Right atrium auricular region (tissue), 2 donors: ENCODE data around the gene DNAH7. TPM values are rescaled to one million over a fixed set of nuclear protein-coding genes. Genes with fewer than 3 reads are reported as not detected.

Experiments used
- DNase-seq: peaks from one replicate; pipeline ENCODE4 v3.0.0-alpha.2; 2019; ENCODE audit warnings: low spot score
- H3K27ac ChIP-seq, 2 donors: fragments of 200-600 bp; sonication (generic); 1 replicate in 1 of 2; 2 replicates in 1 of 2; pipeline ENCODE4 v1.5.1; 2016 to 2019
- H3K27me3 ChIP-seq, 2 donors: fragments of 200-600 bp; sonication (generic); one replicate each; pipeline versions ENCODE4 v1.5.1 to v1.6.0; 2017 to 2019
- H3K36me3 ChIP-seq: fragments of 200-600 bp; sonication (generic); one replicate; pipeline ENCODE4 v1.5.1; 2016
- H3K4me1 ChIP-seq, 2 donors: fragments of 200-600 bp; sonication (generic); one replicate each; pipeline versions ENCODE4 v1.5.1 to v1.6.0; 2017 to 2019
- H3K4me3 ChIP-seq, 2 donors: fragments of 200-600 bp; sonication (generic); 1 replicate in 1 of 2; 2 replicates in 1 of 2; pipeline ENCODE4 v1.5.1; 2017 to 2019; ENCODE audit warnings: mild to moderate bottlenecking in 1 of 2, moderate library complexity in 1 of 2
- H3K9me3 ChIP-seq, 2 donors: fragments of 200-600 bp; sonication (generic); one replicate each; pipeline ENCODE4 v1.5.1; 2019
- CTCF ChIP-seq, 2 donors: fragments of 200-600 bp; sonication (generic); IDR thresholded peaks; one replicate each; pipeline ENCODE4 v1.5.1; 2019; ENCODE audit warnings: antibody characterized with exemption in 2 of 2
- total RNA-seq, 2 donors: library from RNA; depleted of rRNA; stranded (reverse); fragments of >200 nt; gene quantifications; one replicate each; pipeline ENCODE4 v1.1.0, GENCODE V29; 2016

DNAH7 gene
- total RNA-seq, 2 donors from 2014 or later: 0.16 to 0.52 TPM

- no peak for DNase-seq
- TF ChIP-seq CTCF (IDR thresholded peaks at IDR 0.05): no peak
- H3K4me3 ChIP-seq: no peak overlapping the region
- H3K36me3 ChIP-seq: no peaks in the 10 kb centered on the region
- no peaks in the 10 kb centered on the region for H3K27me3 ChIP-seq
- no peak overlapping the region for H3K27ac ChIP-seq
- no peaks in the 10 kb centered on the region for H3K9me3 ChIP-seq
- H3K4me1 ChIP-seq: no peaks in the 10 kb centered on the region
These were observed 263.2 kb downstream of the DNAH7 start for GRCh38 chr2:195805283-195805976.

- H3K27me3 ChIP-seq: no peaks in the 10 kb centered on the region
- TF ChIP-seq CTCF (IDR thresholded peaks at IDR 0.05): no peak
- H3K4me3 ChIP-seq: no peak overlapping the region
- no peaks in the 10 kb centered on the region for H3K4me1 ChIP-seq
- H3K9me3 ChIP-seq: peaks cover 0 to 3% of the 10 kb centered on the region in 2 donors
- H3K27ac ChIP-seq: no peak overlapping the region
- no peak for DNase-seq
- H3K36me3 ChIP-seq: no peaks in the 10 kb centered on the region
These were observed 272.8 kb downstream of the DNAH7 start for GRCh38 chr2:195795879-195796278.

- no peaks in the 10 kb centered on the region for H3K36me3 ChIP-seq
- TF ChIP-seq CTCF (IDR thresholded peaks at IDR 0.05): no peak
- peaks cover 0 to 14% of the 10 kb centered on the region in 2 donors for H3K9me3 ChIP-seq
- no peak for DNase-seq
- no peak overlapping the region for H3K4me3 ChIP-seq
- no peaks in the 10 kb centered on the region for H3K27me3 ChIP-seq
- H3K4me1 ChIP-seq: no peaks in the 10 kb centered on the region
- H3K27ac ChIP-seq: no peak overlapping the region
These were observed 274.8 kb downstream of the DNAH7 start for GRCh38 chr2:195793881-195794280.

GRCh38 chr2:195782156-195782555 lies 286.5 kb downstream of the DNAH7 start:
- TF ChIP-seq CTCF (IDR thresholded peaks at IDR 0.05): no peak

GRCh38 chr2:195779491-195779890 lies 289.1 kb downstream of the DNAH7 start:
- no peak for DNase-seq
- Histone ChIP-seq H3K27ac (no peak overlapping the region), H3K4me3 (no peak overlapping the region), H3K4me1 (no peaks in the 10 kb centered on the region), H3K9me3 (no peaks in the 10 kb centered on the region), H3K27me3 (no peaks in the 10 kb centered on the region), H3K36me3 (no peaks in the 10 kb centered on the region)
- no peak for TF ChIP-seq CTCF (IDR thresholded peaks at IDR 0.05)

More at GRCh38 chr2:195782156-195782555, 286.5 kb downstream of the DNAH7 start:
- no peak overlapping the region for H3K4me3 ChIP-seq
- no peaks in the 10 kb centered on the region for H3K4me1 ChIP-seq
- H3K9me3 ChIP-seq: no peaks in the 10 kb centered on the region
- no peaks in the 10 kb centered on the region for H3K27me3 ChIP-seq
- no peaks in the 10 kb centered on the region for H3K36me3 ChIP-seq
- no peak overlapping the region for H3K27ac ChIP-seq
- DNase-seq: no peak

GRCh38 chr2:195769975-195770374 lies 298.7 kb downstream of the DNAH7 start:
- H3K27ac ChIP-seq: no peak overlapping the region
- no peaks in the 10 kb centered on the region for H3K4me1 ChIP-seq
- no peaks in the 10 kb centered on the region for H3K36me3 ChIP-seq
- H3K9me3 ChIP-seq: peaks cover 0 to 4% of the 10 kb centered on the region in 2 donors
- no peak for DNase-seq
- no peak for TF ChIP-seq CTCF (IDR thresholded peaks at IDR 0.05)
- no peak overlapping the region for H3K4me3 ChIP-seq
- H3K27me3 ChIP-seq: no peaks in the 10 kb centered on the region
